Naive thymus-derived CD4-positive, alpha-beta T cell (primary cell): ENCODE results near the gene DGKI. TPM values are rescaled to one million over a fixed set of nuclear protein-coding genes. Genes with fewer than 3 reads are reported as not detected.

ENCODE experiments used
- ATAC-seq: fragments of 150-1000 bp; cut with Tn5 transposase; 2 replicates; pipeline ENCODE4 v1.10.0; 2021; ENCODE audit warnings: mild to moderate bottlenecking, moderate library complexity
- CTCF ChIA-PET: fragments of 350-600 bp; sonication (Branson Sonifier 250); formaldehyde crosslinking; loops from one replicate; lab custom pipeline; 2021; ENCODE audit warnings: antibody characterized with exemption; lab: Charles Lee
- POLR2A ChIA-PET: fragments of 350-600 bp; sonication (Branson Sonifier 250); formaldehyde crosslinking; loops from one replicate; lab custom pipeline; 2021; ENCODE audit warnings: antibody characterized with exemption, inconsistent platforms; lab: Charles Lee
- DNase-seq, 9 donors: peaks; one replicate each; pipeline versions ENCODE4 v3.0.0 to v3.0.0-alpha.2; 2020 to 2022; ENCODE audit warnings: mixed read lengths in 1 of 9
- H3K27ac ChIP-seq: one replicate; pipeline ENCODE4 v1.7.0; 2013; ENCODE audit warnings: mild to moderate bottlenecking, low read depth, low read length, moderate library complexity
- H3K27me3 ChIP-seq, 2 donors: one replicate each; pipeline ENCODE4 v1.7.0; 2013; ENCODE audit warnings: low read length in 2 of 2, mild to moderate bottlenecking in 2 of 2, moderate library complexity in 2 of 2; ENCODE audit not compliant: control insufficient read depth in 2 of 2, insufficient read depth in 2 of 2
- H3K36me3 ChIP-seq, 3 experiments: 1 replicate in 2 of 3; 2 replicates in 1 of 3; pipeline ENCODE4 v1.7.0; 2013; ENCODE audit warnings: low read length in 3 of 3, mild to moderate bottlenecking in 3 of 3, moderate library complexity in 1 of 3; ENCODE audit not compliant: insufficient read depth in 3 of 3, control insufficient read depth in 2 of 3
- H3K4me1 ChIP-seq, 2 donors: one replicate each; pipeline ENCODE4 v1.7.0; 2013; ENCODE audit warnings: low read length in 2 of 2, mild to moderate bottlenecking in 2 of 2, moderate library complexity in 1 of 2; ENCODE audit not compliant: control insufficient read depth in 2 of 2, insufficient read depth in 2 of 2
- H3K4me3 ChIP-seq: 2 replicates; pipeline ENCODE4 v1.7.0; 2013; ENCODE audit warnings: mild to moderate bottlenecking, low read length
- H3K9me3 ChIP-seq, 3 experiments: 1 replicate in 2 of 3; 2 replicates in 1 of 3; pipeline ENCODE4 v1.7.0; 2013; ENCODE audit warnings: low read length in 3 of 3; ENCODE audit not compliant: control insufficient read depth in 2 of 3
- H3K27ac Mint-ChIP-seq, 9 donors: one replicate each; pipeline ENCODE4 v1.8.0; 2020 to 2022; ENCODE audit warnings: mixed read lengths in 9 of 9, mild to moderate bottlenecking in 8 of 9, moderate library complexity in 5 of 9, inconsistent platforms in 2 of 9
- H3K27me3 Mint-ChIP-seq, 5 donors: one replicate each; pipeline ENCODE4 v1.8.0; 2021 to 2022; ENCODE audit warnings: mixed read lengths in 5 of 5, mild to moderate bottlenecking in 1 of 5
- H3K36me3 Mint-ChIP-seq, 5 donors: one replicate each; pipeline ENCODE4 v1.8.0; 2020 to 2022; ENCODE audit warnings: mixed read lengths in 5 of 5, mild to moderate bottlenecking in 3 of 5, inconsistent platforms in 1 of 5
- H3K4me1 Mint-ChIP-seq, 7 donors: one replicate each; pipeline ENCODE4 v1.8.0; 2020 to 2022; ENCODE audit warnings: mixed read lengths in 7 of 7, mild to moderate bottlenecking in 3 of 7, inconsistent platforms in 1 of 7
- H3K4me3 Mint-ChIP-seq, 10 donors: one replicate each; pipeline ENCODE4 v1.8.0; 2020 to 2022; ENCODE audit warnings: mild to moderate bottlenecking in 10 of 10, mixed read lengths in 10 of 10, moderate library complexity in 6 of 10, inconsistent platforms in 2 of 10
- H3K9me3 Mint-ChIP-seq, 11 donors: one replicate each; pipeline ENCODE4 v1.8.0; 2020 to 2022; ENCODE audit warnings: mixed read lengths in 11 of 11, mild to moderate bottlenecking in 4 of 11, inconsistent platforms in 1 of 11, moderate library complexity in 1 of 11
- intact Hi-C, 2 donors: fragments of 100-400 bp; cut with micrococcal nuclease; formaldehyde crosslinking; loops; one replicate each; pipeline ENCODE4 v1.15.1; 2023
- polyA plus RNA-seq, 2 donors: library from polyadenylated mRNA; unstranded; fragments of 300-500 nt; fragmentation: Illumina TruSeq; gene quantifications; one replicate each; pipeline ENCODE4 v1.2.3, GENCODE V29; 2021
- total RNA-seq, 6 experiments: library from RNA in 5 of 6; stranded (reverse) in 5 of 6; gene quantifications; 1 replicate in 5 of 6; 2 replicates in 1 of 6; pipeline ENCODE4 v1.2.3 and lab custom pipeline; 2021 to 2026

Gene DGKI
- total and polyA plus RNA-seq, 7 experiments from 2014 or later, result 1.3 TPM; not detected in 6

- intact Hi-C loops, result no loop called here
- CTCF ChIA-PET, result no interaction called here
Measured at GRCh38 chr7:137574812-137575211, 272.0 kb downstream of the DGKI start.

DNA sequence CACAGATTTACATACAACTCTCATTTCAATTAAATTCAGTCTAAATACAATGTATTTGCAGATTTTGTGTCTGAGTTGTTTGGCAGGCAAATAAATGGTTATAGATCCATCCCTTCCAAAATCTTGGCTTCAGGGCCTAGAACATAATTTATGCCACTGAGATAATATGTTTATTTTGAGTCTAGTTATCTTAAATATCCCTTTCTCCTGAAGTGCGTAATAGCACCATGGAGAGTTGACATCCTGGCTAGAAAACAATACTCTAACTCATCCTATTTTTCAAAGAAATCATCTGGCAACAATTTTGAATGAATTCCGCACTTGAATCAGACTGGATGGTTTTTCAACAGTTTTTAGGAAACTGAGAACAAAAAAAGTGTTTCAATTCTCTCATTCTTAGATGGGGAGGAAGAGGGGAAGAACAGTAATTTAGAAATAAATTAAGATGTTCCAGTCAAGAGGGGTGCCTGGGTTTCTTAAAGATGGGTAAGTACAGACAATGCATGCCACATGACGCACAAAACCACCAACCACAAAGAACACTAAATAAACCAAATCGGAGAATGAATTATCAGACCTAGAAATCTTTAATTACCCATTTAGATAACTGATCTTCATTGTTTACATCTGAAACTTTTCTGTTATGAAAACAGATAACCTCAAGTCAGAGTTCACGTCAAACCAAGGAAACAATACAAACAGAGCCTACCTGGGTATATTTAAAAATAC, 274.6 kb downstream of the DGKI start:
- ATAC-seq (no peak), DNase-seq (no peak)
- no peaks in the 10 kb centered on the region for H3K9me3 ChIP-seq
- ChIA-PET POLR2A (no interaction called here), CTCF (no interaction called here)
- peaks cover 0 to 3% (median 0%) of the 10 kb centered on the region in 11 donors for H3K9me3 Mint-ChIP-seq
- H3K27me3 Mint-ChIP-seq, result peaks cover 0 to 4% (median 0%) of the 10 kb centered on the region in 5 donors
- no peak overlapping the region for H3K27ac ChIP-seq
- H3K27me3 ChIP-seq, result no peaks in the 10 kb centered on the region
- no peak overlapping the region for H3K4me3 ChIP-seq
- intact Hi-C loops, result no loop called here
- no peak overlapping the region for H3K4me3 Mint-ChIP-seq
- no peaks in the 10 kb centered on the region for H3K4me1 ChIP-seq
- no peaks in the 10 kb centered on the region for H3K36me3 Mint-ChIP-seq
- no peaks in the 10 kb centered on the region for H3K4me1 Mint-ChIP-seq
- no peak overlapping the region for H3K27ac Mint-ChIP-seq
- no peaks in the 10 kb centered on the region for H3K36me3 ChIP-seq

More at GRCh38 chr7:137574812-137575211, 272.0 kb downstream of the DGKI start:
- no peaks in the 10 kb centered on the region for H3K36me3 ChIP-seq
- POLR2A ChIA-PET, result no interaction called here
- peaks cover 0 to 3% (median 0%) of the 10 kb centered on the region in 11 donors for H3K9me3 Mint-ChIP-seq
- no peaks in the 10 kb centered on the region for H3K9me3 ChIP-seq
- no peak for ATAC-seq
- H3K4me3 ChIP-seq, result no peak overlapping the region
- peaks cover 0 to 10% (median 7%) of the 10 kb centered on the region in 5 donors for H3K27me3 Mint-ChIP-seq
- no peaks in the 10 kb centered on the region for H3K4me1 Mint-ChIP-seq
- H3K4me3 Mint-ChIP-seq, result no peak overlapping the region
- no peaks in the 10 kb centered on the region for H3K4me1 ChIP-seq
- H3K27ac ChIP-seq, result no peak overlapping the region
- no peaks in the 10 kb centered on the region for H3K27me3 ChIP-seq
- no peak overlapping the region for H3K27ac Mint-ChIP-seq
- no peak for DNase-seq
- no peaks in the 10 kb centered on the region for H3K36me3 Mint-ChIP-seq

DNA sequence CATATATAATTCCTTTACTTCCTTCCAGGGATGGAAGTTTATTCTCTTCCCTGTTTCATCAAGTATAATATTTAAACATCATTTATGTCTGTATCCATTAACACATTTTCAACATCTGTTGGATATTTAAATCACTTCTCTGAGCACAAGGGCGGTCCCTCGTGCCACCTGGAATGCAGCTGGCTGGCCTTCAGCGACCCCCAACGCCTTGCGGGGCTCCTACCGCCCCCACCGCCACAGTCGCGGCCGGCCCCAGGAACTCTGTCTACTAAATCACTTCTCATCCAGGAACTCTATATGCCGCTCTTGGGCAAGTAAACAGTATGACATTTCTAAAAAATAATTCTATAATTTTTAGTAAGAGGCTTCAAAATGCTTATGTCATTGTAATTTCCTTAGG, 282.1 kb downstream of the DGKI start:
- CTCF ChIA-PET, result no interaction called here
- POLR2A ChIA-PET, result no interaction called here

GRCh38 chr7:137563981-137564380, 282.8 kb downstream of the DGKI start:
- Histone ChIP-seq H3K4me3 (no peak overlapping the region), H3K4me1 (no peaks in the 10 kb centered on the region), H3K9me3 (no peaks in the 10 kb centered on the region), H3K27ac (no peak overlapping the region), H3K36me3 (no peaks in the 10 kb centered on the region), H3K27me3 (no peaks in the 10 kb centered on the region)
- no peaks in the 10 kb centered on the region for H3K36me3 Mint-ChIP-seq
- POLR2A ChIA-PET, result no interaction called here
- H3K4me1 Mint-ChIP-seq, result no peaks in the 10 kb centered on the region
- H3K27me3 Mint-ChIP-seq, result peaks cover 0 to 16% (median 3%) of the 10 kb centered on the region in 5 donors
- intact Hi-C loops, result no loop called here
- no peak for ATAC-seq
- no peak for DNase-seq
- CTCF ChIA-PET, result no interaction called here
- H3K9me3 Mint-ChIP-seq, result peaks cover 0 to 6% (median 0%) of the 10 kb centered on the region in 11 donors
- H3K27ac Mint-ChIP-seq, result no peak overlapping the region
- no peak overlapping the region for H3K4me3 Mint-ChIP-seq

More for the DNA sequence above, 282.1 kb downstream of the DGKI start:
- intact Hi-C loops, result no loop called here
- Mint-ChIP-seq H3K36me3 (no peaks in the 10 kb centered on the region), H3K27me3 (peaks cover 0 to 16% (median 3%) of the 10 kb centered on the region in 5 donors), H3K9me3 (peaks cover 0 to 6% (median 0%) of the 10 kb centered on the region in 11 donors), H3K27ac (no peak overlapping the region), H3K4me3 (no peak overlapping the region), H3K4me1 (no peaks in the 10 kb centered on the region)
- Histone ChIP-seq H3K36me3 (no peaks in the 10 kb centered on the region), H3K4me1 (no peaks in the 10 kb centered on the region), H3K9me3 (no peaks in the 10 kb centered on the region), H3K4me3 (no peak overlapping the region), H3K27me3 (no peaks in the 10 kb centered on the region), H3K27ac (no peak overlapping the region)
- ATAC-seq, result no peak
- no peak for DNase-seq

GRCh38 chr7:137547485-137547884, 299.3 kb downstream of the DGKI start:
- intact Hi-C loops, result no loop called here
- Mint-ChIP-seq H3K27ac (no peak overlapping the region), H3K36me3 (no peaks in the 10 kb centered on the region), H3K27me3 (peaks cover 0 to 21% (median 0%) of the 10 kb centered on the region in 5 donors), H3K4me3 (no peak overlapping the region), H3K4me1 (no peaks in the 10 kb centered on the region), H3K9me3 (peaks cover 0 to 7% (median 2%) of the 10 kb centered on the region in 11 donors)
- POLR2A ChIA-PET, result no interaction called here
- Histone ChIP-seq H3K9me3 (no peaks in the 10 kb centered on the region), H3K36me3 (no peaks in the 10 kb centered on the region), H3K4me3 (no peak overlapping the region), H3K27ac (no peak overlapping the region), H3K27me3 (no peaks in the 10 kb centered on the region), H3K4me1 (no peaks in the 10 kb centered on the region)
- DNase-seq (no peak), ATAC-seq (no peak)
- CTCF ChIA-PET, result no interaction called here

- Histone ChIP-seq H3K27ac (no peak overlapping the region), H3K4me1 (no peaks in the 10 kb centered on the region), H3K4me3 (no peak overlapping the region), H3K36me3 (no peaks in the 10 kb centered on the region), H3K9me3 (no peaks in the 10 kb centered on the region), H3K27me3 (no peaks in the 10 kb centered on the region)
- Mint-ChIP-seq H3K4me1 (no peaks in the 10 kb centered on the region), H3K27me3 (peaks cover 0 to 15% (median 0%) of the 10 kb centered on the region in 5 donors), H3K36me3 (no peaks in the 10 kb centered on the region), H3K27ac (no peak overlapping the region), H3K9me3 (peaks cover 0 to 7% (median 2%) of the 10 kb centered on the region in 11 donors), H3K4me3 (no peak overlapping the region)
- DNase-seq, result no peak
- POLR2A ChIA-PET, result no interaction called here
- CTCF ChIA-PET, result no interaction called here
- ATAC-seq, result no peak
- intact Hi-C loops, result no loop called here
Measured at GRCh38 chr7:137546671-137547070, 300.1 kb downstream of the DGKI start.

- Mint-ChIP-seq H3K27ac (no peak overlapping the region), H3K36me3 (no peaks in the 10 kb centered on the region), H3K4me1 (no peaks in the 10 kb centered on the region), H3K27me3 (peaks cover 0 to 14% (median 0%) of the 10 kb centered on the region in 5 donors), H3K4me3 (no peak overlapping the region), H3K9me3 (peaks cover 0 to 4% (median 3%) of the 10 kb centered on the region in 11 donors)
- DNase-seq, result no peak
- ATAC-seq, result no peak
- intact Hi-C loops, result no loop called here
- no peaks in the 10 kb centered on the region for H3K27me3 ChIP-seq
- ChIA-PET CTCF (no interaction called here), POLR2A (no interaction called here)
- no peaks in the 10 kb centered on the region for H3K36me3 ChIP-seq
- H3K9me3 ChIP-seq, result no peaks in the 10 kb centered on the region
- no peak overlapping the region for H3K4me3 ChIP-seq
- H3K27ac ChIP-seq, result no peak overlapping the region
- H3K4me1 ChIP-seq, result no peaks in the 10 kb centered on the region
Measured at GRCh38 chr7:137546009-137546408, 300.8 kb downstream of the DGKI start.
